ENCODE measurements around the gene EDDM13.

DNA sequence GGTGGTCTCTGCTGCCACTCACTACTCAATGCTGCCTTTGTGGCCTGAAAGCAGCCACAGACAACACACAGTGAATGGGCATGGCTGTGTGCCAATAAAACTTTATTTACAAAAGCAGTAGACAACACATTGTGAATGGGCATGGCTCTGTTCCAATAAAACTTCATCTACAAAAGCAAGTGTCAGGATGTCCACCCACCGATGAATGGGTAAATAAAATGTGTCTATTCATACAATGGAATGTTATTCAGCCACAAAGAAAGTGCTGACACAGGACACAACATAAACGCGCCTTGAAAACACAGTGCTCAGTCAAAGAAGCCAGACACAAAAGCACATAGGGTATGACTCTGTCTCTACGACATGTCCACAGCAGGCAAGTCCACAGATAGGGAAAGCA is 22.0 kb downstream of the EDDM13 start:
- TF ChIP-seq, protein P1, sequence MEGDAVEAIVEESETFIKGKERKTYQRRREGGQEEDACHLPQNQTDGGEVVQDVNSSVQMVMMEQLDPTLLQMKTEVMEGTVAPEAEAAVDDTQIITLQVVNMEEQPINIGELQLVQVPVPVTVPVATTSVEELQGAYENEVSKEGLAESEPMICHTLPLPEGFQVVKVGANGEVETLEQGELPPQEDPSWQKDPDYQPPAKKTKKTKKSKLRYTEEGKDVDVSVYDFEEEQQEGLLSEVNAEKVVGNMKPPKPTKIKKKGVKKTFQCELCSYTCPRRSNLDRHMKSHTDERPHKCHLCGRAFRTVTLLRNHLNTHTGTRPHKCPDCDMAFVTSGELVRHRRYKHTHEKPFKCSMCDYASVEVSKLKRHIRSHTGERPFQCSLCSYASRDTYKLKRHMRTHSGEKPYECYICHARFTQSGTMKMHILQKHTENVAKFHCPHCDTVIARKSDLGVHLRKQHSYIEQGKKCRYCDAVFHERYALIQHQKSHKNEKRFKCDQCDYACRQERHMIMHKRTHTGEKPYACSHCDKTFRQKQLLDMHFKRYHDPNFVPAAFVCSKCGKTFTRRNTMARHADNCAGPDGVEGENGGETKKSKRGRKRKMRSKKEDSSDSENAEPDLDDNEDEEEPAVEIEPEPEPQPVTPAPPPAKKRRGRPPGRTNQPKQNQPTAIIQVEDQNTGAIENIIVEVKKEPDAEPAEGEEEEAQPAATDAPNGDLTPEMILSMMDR (IDR thresholded peaks at IDR 0.05 in 4 of 5, conservative IDR thresholded peaks at IDR 0.05 in 1 of 5) = no peak
- TF ChIP-seq POLR2A (IDR thresholded peaks at IDR 0.05) = no peak
